K562 (cell line): ENCODE data around the gene BRDT. TPM values are rescaled to one million over a fixed set of nuclear protein-coding genes. Genes with fewer than 3 reads are reported as not detected.

Experiments
- CEBPB ChIP-seq: fragments of 450-650 bp; IDR thresholded peaks from 2 replicates; pipeline ENCODE4 v1.6.1; 2016; ENCODE audit warnings: missing genetic modification characterization, missing compliant biosample characterization
- EP400 ChIP-seq: fragments of 450-650 bp; IDR thresholded peaks from 2 replicates; pipeline ENCODE4 v1.6.1; 2017; ENCODE audit warnings: antibody characterized with exemption, mild to moderate bottlenecking, moderate library complexity
- HSF4 ChIP-seq: fragments of 250-450 bp; sonication (Bioruptor Pico); IDR thresholded peaks from 2 replicates; pipeline ENCODE4 v2.1.2; 2022; ENCODE audit warnings: mild to moderate bottlenecking, moderate library complexity, borderline replicate concordance
- MAFG ChIP-seq: fragments of 450-650 bp; conservative IDR thresholded peaks from 2 replicates; pipeline ENCODE4 v1.6.1; 2016; ENCODE audit warnings: missing genetic modification characterization, missing compliant biosample characterization
- MAFK ChIP-seq: IDR thresholded peaks from 2 replicates; pipeline ENCODE4 v1.6.1; 2011; ENCODE audit warnings: low read length, improper control_type of control experiment
- MED1 ChIP-seq: sonication (generic); formaldehyde crosslinking; IDR thresholded peaks from 2 replicates; pipeline ENCODE4 v1.8.1; 2023; ENCODE audit warnings: missing genetic modification reagents, borderline replicate concordance
- MTA3 ChIP-seq: fragments of 450-650 bp; formaldehyde crosslinking; IDR thresholded peaks from 2 replicates; pipeline ENCODE4 v1.6.1; 2017; ENCODE audit warnings: mild to moderate bottlenecking, borderline replicate concordance
- MYBL2 ChIP-seq, 2 experiments: fragments of 450-650 bp in 1 of 2; sonication (generic) in 1 of 2; formaldehyde crosslinking in 1 of 2; IDR thresholded peaks; 2 replicates each; pipeline versions ENCODE4 v1.6.1 to v1.8.1; 2017 to 2022; ENCODE audit warnings: borderline replicate concordance in 1 of 2, inconsistent platforms in 1 of 2, low read depth in 1 of 2, mild to moderate bottlenecking in 1 of 2, missing genetic modification reagents in 1 of 2, moderate library complexity in 1 of 2
- RBFOX2 ChIP-seq: fragments of 200-400 bp; formaldehyde crosslinking; IDR thresholded peaks from 2 replicates; pipeline ENCODE4 v1.6.1; 2017; ENCODE audit warnings: low read depth, mild to moderate bottlenecking, low read length, moderate library complexity
- U2AF2 ChIP-seq: fragments of 200-400 bp; formaldehyde crosslinking; optimal IDR thresholded peaks from 2 replicates; pipeline ENCODE3; 2017; ENCODE audit warnings: low read depth, mild to moderate bottlenecking, low read length
- ZKSCAN3 ChIP-seq: fragments of 250-450 bp; sonication (Bioruptor Pico); IDR thresholded peaks from 2 replicates; pipeline ENCODE4 v1.4.0; 2020
- ZNF124 ChIP-seq: sonication (generic); formaldehyde crosslinking; IDR thresholded peaks from 2 replicates; pipeline ENCODE4 v1.8.1; 2022; ENCODE audit warnings: missing genetic modification reagents
- ZNF140 ChIP-seq: fragments of 250-450 bp; sonication (Bioruptor Pico); IDR thresholded peaks from 2 replicates; pipeline ENCODE4 v1.8.0; 2021; ENCODE audit warnings: moderate library complexity, mild to moderate bottlenecking, inconsistent platforms
- ZNF316 ChIP-seq: fragments of 450-650 bp; IDR thresholded peaks from 2 replicates; pipeline ENCODE4 v1.6.1; 2016
- ZNF445 ChIP-seq: fragments of 250-450 bp; sonication (Bioruptor Pico); IDR thresholded peaks from 2 replicates; pipeline ENCODE4 v1.4.0; 2020; ENCODE audit warnings: low read depth, mild to moderate bottlenecking, moderate library complexity
- polyA plus RNA-seq, 8 experiments: library from polyadenylated mRNA; depleted of rRNA in 4 of 8; stranded (reverse) in 5 of 8; unstranded in 3 of 8; fragments of >200 nt; fragmentation: Nextera tagmentation in 2 of 8; fragmentation: Illumina TruSeq in 1 of 8; extraction: Ambion mirVana in 2 of 8; extraction: Trizol in 1 of 8; gene quantifications; 2 replicates each; pipeline versions ENCODE4 v1.2.1 to v1.2.3, GENCODE V29; 2011 to 2014; ENCODE audit warnings: inconsistent platforms in 1 of 8, missing spikeins in 1 of 8
- total RNA-seq, 7 experiments: library from RNA; depleted of rRNA in 6 of 7; stranded (reverse); fragments of >200 nt in 6 of 7; fragmentation: Illumina TruSeq in 2 of 7; extraction: Trizol in 2 of 7; gene quantifications; 2 replicates each; pipeline versions ENCODE4 v1.2.1 to v1.2.3, GENCODE V29; 2011 to 2021; ENCODE audit warnings: low replicate concordance in 1 of 7
- TF ChIP-seq, protein P1 (sequence below), 2 experiments: fragments of 450-650 bp; formaldehyde crosslinking in 1 of 2; IDR thresholded peaks; 2 replicates each; pipeline versions ENCODE4 v1.4.0 to v1.6.1; 2014 to 2020; ENCODE audit warnings: mild to moderate bottlenecking in 2 of 2, borderline replicate concordance in 1 of 2, low read depth in 1 of 2
- TF ChIP-seq, protein P2 (sequence below): fragments of 250-450 bp; sonication (Bioruptor Pico); IDR thresholded peaks from 2 replicates; pipeline ENCODE4 v1.5.0; 2021
- TF ChIP-seq, protein P3 (sequence below): sonication (generic); formaldehyde crosslinking; IDR thresholded peaks from 2 replicates; pipeline ENCODE4 v1.8.1; 2022; ENCODE audit warnings: missing genetic modification reagents

BRDT gene
- total and polyA plus RNA-seq, 9 of the 15 experiments (the other 6 are each of a cell fraction or from before 2014, with no cell fraction given), result 0.01 TPM; not detected in 8

DNA sequence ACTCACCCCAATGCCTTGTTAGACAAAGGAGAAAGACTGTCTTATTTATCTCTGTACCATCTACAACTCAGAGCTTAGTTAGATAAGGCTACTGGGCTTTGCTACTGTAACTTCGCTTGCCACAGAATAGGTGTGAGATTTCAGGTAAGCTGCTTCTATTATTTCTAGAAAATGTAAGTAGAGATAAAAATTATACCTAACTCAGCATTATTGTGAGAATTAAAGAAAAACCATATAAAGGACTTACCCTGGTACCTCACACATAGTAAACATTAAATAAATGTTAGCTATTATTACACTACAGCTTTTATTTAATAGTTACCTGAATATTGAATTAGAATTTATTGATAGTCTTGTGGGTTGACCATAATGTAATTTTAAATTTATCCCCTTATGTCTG, 44.1 kb downstream of the BRDT start (continued):
- TF ChIP-seq, protein P1, sequence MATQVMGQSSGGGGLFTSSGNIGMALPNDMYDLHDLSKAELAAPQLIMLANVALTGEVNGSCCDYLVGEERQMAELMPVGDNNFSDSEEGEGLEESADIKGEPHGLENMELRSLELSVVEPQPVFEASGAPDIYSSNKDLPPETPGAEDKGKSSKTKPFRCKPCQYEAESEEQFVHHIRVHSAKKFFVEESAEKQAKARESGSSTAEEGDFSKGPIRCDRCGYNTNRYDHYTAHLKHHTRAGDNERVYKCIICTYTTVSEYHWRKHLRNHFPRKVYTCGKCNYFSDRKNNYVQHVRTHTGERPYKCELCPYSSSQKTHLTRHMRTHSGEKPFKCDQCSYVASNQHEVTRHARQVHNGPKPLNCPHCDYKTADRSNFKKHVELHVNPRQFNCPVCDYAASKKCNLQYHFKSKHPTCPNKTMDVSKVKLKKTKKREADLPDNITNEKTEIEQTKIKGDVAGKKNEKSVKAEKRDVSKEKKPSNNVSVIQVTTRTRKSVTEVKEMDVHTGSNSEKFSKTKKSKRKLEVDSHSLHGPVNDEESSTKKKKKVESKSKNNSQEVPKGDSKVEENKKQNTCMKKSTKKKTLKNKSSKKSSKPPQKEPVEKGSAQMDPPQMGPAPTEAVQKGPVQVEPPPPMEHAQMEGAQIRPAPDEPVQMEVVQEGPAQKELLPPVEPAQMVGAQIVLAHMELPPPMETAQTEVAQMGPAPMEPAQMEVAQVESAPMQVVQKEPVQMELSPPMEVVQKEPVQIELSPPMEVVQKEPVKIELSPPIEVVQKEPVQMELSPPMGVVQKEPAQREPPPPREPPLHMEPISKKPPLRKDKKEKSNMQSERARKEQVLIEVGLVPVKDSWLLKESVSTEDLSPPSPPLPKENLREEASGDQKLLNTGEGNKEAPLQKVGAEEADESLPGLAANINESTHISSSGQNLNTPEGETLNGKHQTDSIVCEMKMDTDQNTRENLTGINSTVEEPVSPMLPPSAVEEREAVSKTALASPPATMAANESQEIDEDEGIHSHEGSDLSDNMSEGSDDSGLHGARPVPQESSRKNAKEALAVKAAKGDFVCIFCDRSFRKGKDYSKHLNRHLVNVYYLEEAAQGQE (IDR thresholded peaks at IDR 0.05; ENCODE audit: borderline replicate concordance), result no peak
- TF ChIP-seq, protein P1 (CRISPR knock-in tag; IDR thresholded peaks at IDR 0.05; ENCODE audit: low read depth), result no peak
- no peak for TF ChIP-seq CEBPB (tag)
- no peak for TF ChIP-seq RBFOX2
- no peak for TF ChIP-seq ZKSCAN3 (CRISPR knock-in tag)
- peak; percentile 86 for TF ChIP-seq ZNF316
- TF ChIP-seq ZNF140 (CRISPR knock-in tag), result no peak
- no peak for TF ChIP-seq ZNF124 (CRISPR knock-in tag)
- TF ChIP-seq U2AF2, result no peak
- TF ChIP-seq MTA3, result no peak
- TF ChIP-seq MED1, result no peak
- TF ChIP-seq MAFK, result peak; percentile 31; the same call in 1 of the 2 replicates
- TF ChIP-seq, protein P2, sequence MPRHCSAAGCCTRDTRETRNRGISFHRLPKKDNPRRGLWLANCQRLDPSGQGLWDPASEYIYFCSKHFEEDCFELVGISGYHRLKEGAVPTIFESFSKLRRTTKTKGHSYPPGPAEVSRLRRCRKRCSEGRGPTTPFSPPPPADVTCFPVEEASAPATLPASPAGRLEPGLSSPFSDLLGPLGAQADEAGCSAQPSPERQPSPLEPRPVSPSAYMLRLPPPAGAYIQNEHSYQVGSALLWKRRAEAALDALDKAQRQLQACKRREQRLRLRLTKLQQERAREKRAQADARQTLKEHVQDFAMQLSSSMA, result no peak
- no peak for TF ChIP-seq ZNF445
- peak; percentile 44; the same call in 1 of the 2 replicates for TF ChIP-seq MAFG (tag)
- TF ChIP-seq, protein P3, sequence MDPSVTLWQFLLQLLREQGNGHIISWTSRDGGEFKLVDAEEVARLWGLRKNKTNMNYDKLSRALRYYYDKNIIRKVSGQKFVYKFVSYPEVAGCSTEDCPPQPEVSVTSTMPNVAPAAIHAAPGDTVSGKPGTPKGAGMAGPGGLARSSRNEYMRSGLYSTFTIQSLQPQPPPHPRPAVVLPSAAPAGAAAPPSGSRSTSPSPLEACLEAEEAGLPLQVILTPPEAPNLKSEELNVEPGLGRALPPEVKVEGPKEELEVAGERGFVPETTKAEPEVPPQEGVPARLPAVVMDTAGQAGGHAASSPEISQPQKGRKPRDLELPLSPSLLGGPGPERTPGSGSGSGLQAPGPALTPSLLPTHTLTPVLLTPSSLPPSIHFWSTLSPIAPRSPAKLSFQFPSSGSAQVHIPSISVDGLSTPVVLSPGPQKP, result no peak
- TF ChIP-seq EP400, result no peak
- no peak for TF ChIP-seq HSF4 (CRISPR knock-in tag)
- TF ChIP-seq MYBL2 (IDR thresholded peaks at IDR 0.05; ENCODE audit: low read depth), result no peak
- no peak for TF ChIP-seq MYBL2 (CRISPR knock-in tag; IDR thresholded peaks at IDR 0.05; ENCODE audit: borderline replicate concordance)
